Activated CD4-positive, CD25-positive, alpha-beta regulatory T cell treated with anti-CD3 and anti-CD28 coated beads, Interleukin-2, amount 50 U/mL, for 72 hours (primary cell): Measurements from ENCODE around the gene UFD1.

Source experiments
- DNase-seq: peaks from one replicate; pipeline ENCODE4 v3.0.0; 2021

UFD1 gene

GRCh38 chr22:19419086-19419463, 59.9 kb downstream of the UFD1 start:
- no peak for DNase-seq

DNA sequence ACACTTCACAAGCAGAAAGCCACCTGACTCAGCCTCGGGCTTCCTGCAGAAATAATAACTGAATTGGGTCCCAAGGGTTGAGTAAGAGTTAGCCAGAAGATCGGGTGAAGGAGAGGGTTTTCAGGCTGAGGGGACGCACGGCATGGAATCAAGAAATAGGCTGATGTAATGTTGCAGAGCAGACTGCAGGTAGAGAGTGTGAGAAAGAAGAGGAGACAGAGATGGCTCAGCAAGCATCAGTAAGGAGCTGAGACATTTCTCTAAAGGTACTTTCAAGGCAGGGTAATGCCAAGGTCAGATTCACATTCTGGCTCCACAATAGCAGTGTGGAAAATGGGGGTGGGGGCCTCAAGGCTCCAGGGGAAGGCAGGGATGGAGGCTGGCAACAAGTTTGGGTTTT, 66.1 kb downstream of the UFD1 start:
- DNase-seq = no peak

GRCh38 chr22:19412478-19412877, 66.5 kb downstream of the UFD1 start:
- no peak for DNase-seq

GRCh38 chr22:19411690-19412045, 67.3 kb downstream of the UFD1 start:
- DNase-seq = no peak

- no peak for DNase-seq
These were observed 67.9 kb downstream of the UFD1 start for GRCh38 chr22:19410941-19411689.

DNA sequence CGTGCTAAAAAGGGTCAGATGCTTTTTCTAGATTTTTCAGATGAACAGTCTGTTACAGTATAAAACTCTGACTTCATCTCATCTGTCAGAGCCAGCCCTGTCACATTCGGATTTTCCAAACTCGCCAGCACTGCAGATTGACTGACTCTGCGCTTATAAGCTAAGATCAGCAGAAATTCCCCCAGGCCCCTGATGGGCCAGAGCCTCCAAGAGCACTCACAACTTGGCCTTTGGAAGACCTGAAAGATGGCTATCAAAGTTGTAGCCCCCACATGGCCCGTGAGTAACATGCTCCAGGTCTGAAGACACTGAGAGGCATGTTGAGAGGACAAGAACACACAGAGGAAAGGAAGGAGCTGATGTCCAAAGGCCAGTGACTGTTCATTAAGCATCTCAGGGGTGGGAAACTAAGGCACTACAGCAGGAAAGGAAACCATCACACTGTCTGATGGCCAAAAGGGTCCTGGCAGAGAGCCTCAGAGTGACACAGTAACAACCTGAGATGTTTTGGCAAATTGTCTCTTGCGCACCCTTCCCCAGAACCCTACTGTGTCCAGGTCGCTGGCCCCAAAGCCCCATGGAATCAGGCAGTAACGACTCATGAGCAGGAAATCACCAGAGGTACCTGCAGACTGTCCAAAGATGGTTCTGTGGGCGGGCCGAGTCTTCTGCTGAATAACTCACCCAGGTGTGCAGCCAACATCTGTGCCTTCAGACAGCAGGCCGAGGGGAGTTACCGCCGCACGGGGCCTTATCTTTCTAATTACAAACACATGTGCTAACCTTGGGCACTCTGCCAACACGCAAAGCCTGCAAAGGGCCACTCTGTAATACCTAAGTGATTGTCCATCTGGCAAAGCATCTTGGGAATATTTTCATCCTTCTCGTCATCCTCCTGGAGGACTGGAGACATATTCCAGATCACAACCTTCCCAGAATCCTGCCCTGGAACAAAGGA, 71.1 kb downstream of the UFD1 start:
- DNase-seq = no peak

GRCh38 chr22:19406846-19407245, 72.1 kb downstream of the UFD1 start:
- DNase-seq = no peak

- DNase-seq = no peak
These were observed 72.6 kb downstream of the UFD1 start for GRCh38 chr22:19406281-19406811.

DNA sequence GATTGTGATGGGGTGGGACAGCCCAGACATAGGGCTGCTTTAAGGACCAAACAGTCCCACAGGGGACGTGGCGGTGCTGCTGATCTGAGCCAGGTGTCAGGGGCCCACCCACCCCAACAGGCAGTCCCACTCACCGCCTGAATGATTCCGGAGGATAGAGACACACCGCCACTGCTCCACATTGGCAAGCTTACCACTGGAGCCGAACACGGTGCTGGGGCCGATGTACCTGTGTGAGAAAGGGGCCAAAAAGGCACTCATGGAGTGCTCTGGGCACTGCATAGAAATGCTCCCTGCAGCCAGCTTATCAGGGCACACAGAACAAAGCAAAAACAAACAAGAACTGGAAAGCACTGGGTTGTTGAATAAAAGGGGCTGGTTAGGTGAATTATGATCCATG, 73.3 kb downstream of the UFD1 start:
- DNase-seq = no peak

DNA sequence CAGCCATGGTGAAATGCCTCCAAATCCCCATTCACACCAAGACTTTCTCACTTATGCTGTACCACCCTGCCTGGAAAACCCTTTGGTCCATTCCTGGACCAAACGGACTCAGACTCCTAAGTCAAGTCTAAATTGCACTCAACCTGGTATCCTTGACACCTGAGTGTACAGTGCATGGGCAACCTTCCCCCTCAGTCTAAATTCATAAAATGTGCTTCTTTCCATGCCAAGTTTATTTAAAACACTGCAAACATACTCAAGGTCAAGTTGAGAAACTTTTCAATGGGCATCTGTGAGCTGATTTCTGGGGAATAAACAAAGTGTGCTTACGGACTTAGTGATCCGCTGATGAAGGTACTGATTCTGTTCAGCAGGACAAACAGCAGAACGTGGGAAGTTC, 73.9 kb downstream of the UFD1 start:
- no peak for DNase-seq

GRCh38 chr22:19404676-19405075, 74.3 kb downstream of the UFD1 start:
- DNase-seq = no peak

- DNase-seq = no peak
These were observed 76.3 kb downstream of the UFD1 start for GRCh38 chr22:19402642-19403191.

GRCh38 chr22:19401483-19401882, 77.5 kb downstream of the UFD1 start:
- DNase-seq = no peak

GRCh38 chr22:19400881-19401280, 78.1 kb downstream of the UFD1 start:
- no peak for DNase-seq
